GM18498 (cell line): ENCODE measurements around the gene TMC6.
"Not testable (repeated sequence)": the region's sequence is repeated elsewhere in the genome, so short reads cannot be mapped to it uniquely, and the experiment has no call there.

ENCODE experiments used
- ATAC-seq: cut with Tn5 transposase; IDR thresholded peaks from one replicate; pipeline ENCODE4 v1.9.1; 2021; ENCODE audit warnings: mild to moderate bottlenecking, moderate library complexity; ENCODE audit not compliant: unreplicated experiment

TMC6 gene

GRCh38 chr17:78082988-78083387, 45.6 kb downstream of the TMC6 start:
- ATAC-seq = no peak

DNA sequence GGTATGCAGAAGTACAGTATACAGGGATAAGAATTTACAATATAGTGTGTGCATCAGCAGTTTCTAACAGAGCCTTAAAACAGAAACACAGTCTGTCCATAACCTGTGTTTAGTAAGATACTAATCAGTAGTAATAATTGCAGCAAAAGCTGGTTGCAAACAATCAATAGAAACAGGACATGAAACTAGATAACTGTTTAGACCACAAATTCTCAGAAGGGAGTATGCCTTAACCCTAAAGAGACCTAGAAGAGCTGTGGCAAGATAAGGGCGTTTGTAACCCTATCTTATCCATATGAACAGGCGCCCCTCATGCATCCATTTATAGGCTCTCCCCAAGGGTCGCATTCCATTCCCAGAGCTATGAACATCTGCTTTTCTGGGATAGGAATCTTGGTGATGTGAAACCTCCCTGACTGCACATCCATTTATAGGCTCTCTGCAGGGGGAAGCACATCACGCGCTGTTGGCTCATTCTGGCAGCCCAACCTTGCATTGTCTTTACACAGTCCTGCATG, 46.1 kb downstream of the TMC6 start:
- not testable (repeated sequence) for ATAC-seq

- ATAC-seq = no peak
These were observed 47.0 kb downstream of the TMC6 start for GRCh38 chr17:78081551-78081950.

DNA sequence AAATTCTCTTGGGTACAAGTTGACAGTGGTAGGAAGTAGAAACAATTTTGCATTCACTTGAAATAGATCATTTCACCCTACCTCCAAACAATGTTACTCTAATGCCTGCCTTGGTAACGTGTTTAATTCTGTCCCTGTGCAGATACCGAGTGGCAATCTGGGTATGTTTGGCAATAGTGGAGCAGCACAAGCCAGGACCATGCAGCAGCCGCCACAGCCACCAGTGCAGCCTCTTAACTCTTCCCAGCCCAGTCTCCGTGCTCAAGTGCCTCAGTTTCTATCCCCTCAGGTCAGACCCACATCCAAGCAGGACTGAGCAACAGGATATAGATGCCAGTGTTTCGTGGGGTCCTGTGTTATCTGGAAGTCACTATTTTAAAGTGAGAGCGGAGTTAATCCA, 49.3 kb downstream of the TMC6 start:
- ATAC-seq = no peak

DNA sequence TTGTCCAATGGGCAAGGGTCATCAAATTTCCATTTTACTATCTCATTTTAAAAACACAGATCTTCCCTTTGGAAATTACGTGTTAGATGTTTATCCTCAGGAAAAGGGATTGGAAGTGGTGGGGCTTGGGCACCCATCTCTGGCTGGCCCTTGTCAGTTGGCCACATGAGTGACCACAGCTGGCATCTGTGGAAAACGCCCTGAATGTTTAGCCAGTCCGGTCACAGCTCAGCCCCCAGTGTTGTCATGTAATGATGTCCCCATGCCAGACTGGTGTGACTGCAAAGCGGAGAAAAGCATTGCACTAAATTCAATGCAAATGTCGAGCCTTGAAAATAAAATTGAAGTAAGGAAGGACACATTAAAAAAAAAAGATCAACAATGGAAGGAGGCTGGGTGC, 53.0 kb downstream of the TMC6 start:
- no peak for ATAC-seq

DNA sequence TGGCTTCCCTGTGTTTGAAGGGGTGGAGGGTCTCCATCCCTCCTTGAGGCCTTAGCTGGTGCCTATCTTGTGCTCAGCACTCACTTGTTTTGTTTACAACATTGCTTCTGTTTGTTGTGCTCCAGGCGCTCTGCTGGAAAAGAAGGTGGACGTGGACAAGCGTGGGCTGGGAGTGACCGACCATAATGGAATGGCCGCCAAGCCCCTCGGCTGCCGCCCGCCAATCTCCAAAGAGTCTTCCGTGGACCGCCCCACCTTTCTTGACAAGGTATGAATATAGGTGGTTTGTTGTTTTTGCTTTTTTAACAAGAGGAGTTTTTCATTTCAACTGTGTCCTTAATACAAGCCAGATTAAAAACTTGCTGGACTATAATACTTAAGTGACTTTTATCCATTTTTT, 53.5 kb downstream of the TMC6 start:
- ATAC-seq = no peak

DNA sequence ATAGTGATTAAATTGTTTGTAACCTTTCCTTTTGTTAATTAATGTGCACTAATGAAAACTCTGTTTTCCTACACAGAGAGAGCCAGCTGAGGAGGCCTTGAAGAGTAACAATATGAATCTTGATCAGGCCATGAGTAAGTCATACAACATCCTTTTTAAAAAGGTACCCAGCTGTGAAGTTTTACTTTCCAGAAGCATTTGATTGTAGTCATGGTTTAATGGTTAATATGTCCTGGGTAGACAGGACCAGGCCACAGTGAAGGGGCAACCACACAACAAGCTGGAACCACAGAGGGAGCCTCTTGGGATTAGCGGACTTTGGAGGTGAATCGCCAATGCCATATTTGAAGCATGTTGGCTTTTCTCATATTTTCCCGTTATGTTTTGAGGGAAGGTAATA, 55.6 kb downstream of the TMC6 start:
- ATAC-seq = no peak

- no peak for ATAC-seq
These were observed 58.9 kb downstream of the TMC6 start for GRCh38 chr17:78069695-78070094.

GRCh38 chr17:78066976-78067375, 61.6 kb downstream of the TMC6 start:
- ATAC-seq = not testable (repeated sequence)

DNA sequence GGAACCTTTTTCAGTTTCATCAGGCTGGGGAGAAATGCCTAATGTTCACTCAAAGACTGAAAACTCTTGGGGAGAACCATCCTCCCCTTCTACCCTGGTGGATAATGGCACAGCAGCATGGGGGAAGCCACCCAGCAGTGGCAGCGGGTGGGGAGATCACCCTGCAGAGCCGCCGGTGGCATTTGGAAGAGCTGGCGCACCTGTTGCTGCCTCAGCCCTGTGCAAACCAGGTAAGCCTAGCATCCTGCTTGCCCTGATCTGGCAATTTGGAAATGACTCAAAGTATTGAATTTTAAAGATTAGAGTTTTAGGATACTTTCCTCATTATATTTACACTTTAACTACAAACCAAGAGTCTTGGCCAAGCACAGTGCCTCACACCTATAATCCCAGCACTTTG, 63.8 kb downstream of the TMC6 start:
- ATAC-seq = no peak

- no peak for ATAC-seq
These were observed 65.1 kb downstream of the TMC6 start for GRCh38 chr17:78063489-78063888.

GRCh38 chr17:78062596-78062995, 66.0 kb downstream of the TMC6 start:
- no peak for ATAC-seq
